ENCODE measurements around the gene KIAA1549.
"Not testable (repeated sequence)": the region's sequence is repeated elsewhere in the genome, so short reads cannot be mapped to it uniquely, and the experiment has no call there.

KIAA1549 gene

GRCh38 chr7:138981332-138982203 lies at the start of gene KIAA1549:
TSS of gene KIAA1549 (minus strand) at chr7:138981389. CDS start at chr7:138981269, 120 bp downstream.
- peak within 1 kb of the TSS; percentile 35 to 57 (median 44) for H3K4me3 ChIP-seq
- peak within 1 kb of the TSS in 9 of 21 experiments; percentile 7 to 69 (median 38) for H3K27ac ChIP-seq

GRCh38 chr7:139029353-139029752 lies 48.2 kb upstream of the KIAA1549 start:
- no peak overlapping the region for H3K4me3 ChIP-seq
- H3K27ac ChIP-seq = no peak overlapping the region

GRCh38 chr7:139026551-139026950 lies 45.4 kb upstream of the KIAA1549 start:
- no peak overlapping the region for H3K27ac ChIP-seq
- H3K4me3 ChIP-seq = no peak overlapping the region

GRCh38 chr7:139025861-139026260 lies 44.7 kb upstream of the KIAA1549 start:
- H3K27ac ChIP-seq, H3K4me3 ChIP-seq: not testable (repeated sequence)

- H3K4me3 ChIP-seq = no peak overlapping the region
- no peak overlapping the region for H3K27ac ChIP-seq
These were observed 41.9 kb upstream of the KIAA1549 start for GRCh38 chr7:139023076-139023475.

- H3K4me3 ChIP-seq = no peak overlapping the region
- H3K27ac ChIP-seq = no peak overlapping the region
These were observed 41.1 kb upstream of the KIAA1549 start for GRCh38 chr7:139022286-139022685.

- Histone ChIP-seq H3K27ac (no peak overlapping the region), H3K4me3 (no peak overlapping the region)
These were observed 37.7 kb upstream of the KIAA1549 start for GRCh38 chr7:139018910-139019309.

- no peak overlapping the region for H3K4me3 ChIP-seq
- H3K27ac ChIP-seq = no peak overlapping the region
These were observed 35.8 kb upstream of the KIAA1549 start for GRCh38 chr7:139016931-139017511.

- H3K4me3 ChIP-seq = no peak overlapping the region
- H3K27ac ChIP-seq = no peak overlapping the region
These were observed 30.2 kb upstream of the KIAA1549 start for GRCh38 chr7:139011373-139011772.

- H3K4me3 ChIP-seq = no peak overlapping the region
- no peak overlapping the region for H3K27ac ChIP-seq
These were observed 23.3 kb upstream of the KIAA1549 start for GRCh38 chr7:139004321-139005090.

- Histone ChIP-seq H3K4me3 (no peak overlapping the region), H3K27ac (no peak overlapping the region)
These were observed 18.2 kb upstream of the KIAA1549 start for GRCh38 chr7:138999414-138999813.

- no peak overlapping the region for H3K4me3 ChIP-seq
- no peak overlapping the region for H3K27ac ChIP-seq
These were observed 10.9 kb upstream of the KIAA1549 start for GRCh38 chr7:138992052-138992531.

- no peak overlapping the region for H3K4me3 ChIP-seq
- no peak overlapping the region for H3K27ac ChIP-seq
These were observed 6.5 kb upstream of the KIAA1549 start for GRCh38 chr7:138987686-138988085.

- Histone ChIP-seq H3K4me3 (peak overlapping the region in 4 of 7 experiments; percentile 39 to 57 (median 50)), H3K27ac (peak overlapping the region in 2 of 21 experiments; percentile 9 to 69)
These were observed 1.0 kb upstream of the KIAA1549 start for GRCh38 chr7:138982204-138982623.

- H3K4me3 ChIP-seq = peak overlapping the region; percentile 24 to 57 (median 41)
- H3K27ac ChIP-seq = peak overlapping the region in 2 of 21 experiments; percentile 3 to 50
These were observed 462 bp downstream of the KIAA1549 start for GRCh38 chr7:138980563-138981291.

- H3K4me3 ChIP-seq = peak overlapping the region in 5 of 7 experiments; percentile 24 to 57 (median 44)
- peak overlapping the region in 1 of 21 experiments; percentile 3 for H3K27ac ChIP-seq
These were observed 1.1 kb downstream of the KIAA1549 start for GRCh38 chr7:138979988-138980562.

- peak overlapping the region in 1 of 21 experiments; percentile 44 for H3K27ac ChIP-seq
- H3K4me3 ChIP-seq = no peak overlapping the region
These were observed 1.8 kb downstream of the KIAA1549 start for GRCh38 chr7:138979226-138979979.

GRCh38 chr7:138978541-138979184 lies 2.5 kb downstream of the KIAA1549 start:
- Histone ChIP-seq H3K4me3 (no peak overlapping the region), H3K27ac (peak overlapping the region in 1 of 21 experiments; percentile 44)

Data from skin epidermis (tissue), 12 donors.